Middle frontal gyrus (tissue), 1 donor: ENCODE measurements around the gene DDX54.
"Not testable (repeated sequence)": the region's sequence is repeated elsewhere in the genome, so short reads cannot be mapped to it uniquely, and the experiment has no call there.

Source experiments
- DNase-seq: peaks from one replicate; pipeline ENCODE4 v3.0.0-alpha.2; 2015; ENCODE audit warnings: low spot score; ENCODE audit errors: extremely low spot score

Gene DDX54

GRCh38 chr12:113145720-113146551 lies 39.3 kb downstream of the DDX54 start:
- DNase-seq = no peak

GRCh38 chr12:113144806-113145205 lies 40.5 kb downstream of the DDX54 start:
- DNase-seq = no peak

- no peak for DNase-seq
These were observed 41.3 kb downstream of the DDX54 start for GRCh38 chr12:113143959-113144358.

- DNase-seq = no peak
These were observed 42.4 kb downstream of the DDX54 start for GRCh38 chr12:113142886-113143332.

- DNase-seq = peak; percentile 82
These were observed 42.9 kb downstream of the DDX54 start for GRCh38 chr12:113142173-113142885.

- not testable (repeated sequence) for DNase-seq
These were observed 43.6 kb downstream of the DDX54 start for GRCh38 chr12:113141716-113142115.

GRCh38 chr12:113140706-113141105 lies 44.6 kb downstream of the DDX54 start:
- DNase-seq = no peak

GRCh38 chr12:113138826-113139225 lies 46.5 kb downstream of the DDX54 start:
- DNase-seq = no peak

GRCh38 chr12:113137861-113138783 lies 47.2 kb downstream of the DDX54 start:
- no peak for DNase-seq

GRCh38 chr12:113136990-113137511 lies 48.2 kb downstream of the DDX54 start:
- no peak for DNase-seq

- DNase-seq = peak; percentile 58
These were observed 48.9 kb downstream of the DDX54 start for GRCh38 chr12:113136128-113136989.

GRCh38 chr12:113135178-113136127 lies 49.8 kb downstream of the DDX54 start, which contains the start of gene RASAL1:
Gene RASAL1 (minus strand): TSS chr12:113135761. CDS start chr12:113135462, 299 bp downstream.
- DNase-seq = no peak

GRCh38 chr12:113134521-113134951 lies 50.7 kb downstream of the DDX54 start:
- no peak for DNase-seq

- no peak for DNase-seq
These were observed 51.2 kb downstream of the DDX54 start for GRCh38 chr12:113134071-113134470.

- DNase-seq = no peak
These were observed 51.6 kb downstream of the DDX54 start for GRCh38 chr12:113133666-113134065.

- DNase-seq = no peak
These were observed 52.2 kb downstream of the DDX54 start for GRCh38 chr12:113133036-113133435.

- no peak for DNase-seq
These were observed 53.7 kb downstream of the DDX54 start for GRCh38 chr12:113131556-113131955.

- DNase-seq = peak; percentile 41
These were observed 54.7 kb downstream of the DDX54 start for GRCh38 chr12:113130457-113131135.
